GM23338 (cell line): ENCODE measurements around the gene GCNT2. TPM values are rescaled to one million over a fixed set of nuclear protein-coding genes. Genes with fewer than 3 reads are reported as not detected.
A peak's percentile ranks its signal among the peaks of the same experiment; 100 is the strongest.

ENCODE experiments used
- ATAC-seq: fragments of 200-7000 bp; cut with Tn5 transposase; 3 replicates; pipeline ENCODE4 v1.9.1; 2020
- DNase-seq: peaks from one replicate; pipeline ENCODE4 v3.0.0-alpha.2; 2015; ENCODE audit warnings: low spot score
- H2AFZ ChIP-seq: fragments of 200-600 bp; sonication (generic); 2 replicates; pipeline ENCODE4 v1.8.0; 2016; ENCODE audit warnings: antibody characterized with exemption, mild to moderate bottlenecking, moderate library complexity
- H3F3A ChIP-seq: fragments of 200-600 bp; sonication (generic); replicated peaks from 2 replicates; pipeline ENCODE4 v1.8.0; 2017; ENCODE audit warnings: antibody characterized with exemption, mixed run types, low read depth
- H3K27ac ChIP-seq: fragments of 200-600 bp; sonication (generic); 2 replicates; pipeline ENCODE4 v1.6.1; 2016; ENCODE audit warnings: low read depth
- H3K27me3 ChIP-seq: fragments of 200-600 bp; sonication (generic); 2 replicates; pipeline ENCODE4 v1.8.0; 2016; ENCODE audit warnings: mild to moderate bottlenecking, mixed run types, moderate library complexity; ENCODE audit not compliant: insufficient read depth
- H3K36me3 ChIP-seq: fragments of 200-600 bp; sonication (generic); 2 replicates; pipeline ENCODE4 v1.8.0; 2016; ENCODE audit warnings: mild to moderate bottlenecking; ENCODE audit not compliant: insufficient read depth
- H3K4me1 ChIP-seq: fragments of 200-600 bp; sonication (generic); 2 replicates; pipeline ENCODE4 v1.8.0; 2016; ENCODE audit warnings: mild to moderate bottlenecking, moderate library complexity; ENCODE audit not compliant: insufficient read depth
- H3K4me2 ChIP-seq: fragments of 200-600 bp; sonication (generic); 2 replicates; pipeline ENCODE4 v1.7.1; 2017; ENCODE audit warnings: mixed run types
- H3K4me3 ChIP-seq: fragments of 200-600 bp; sonication (generic); 2 replicates; pipeline ENCODE4 v1.6.1; 2016; ENCODE audit warnings: mixed run types
- H3K79me2 ChIP-seq: fragments of 200-600 bp; sonication (generic); replicated peaks from 2 replicates; pipeline ENCODE4 v1.8.0; 2017; ENCODE audit warnings: mild to moderate bottlenecking; ENCODE audit not compliant: insufficient read depth
- H3K9me2 ChIP-seq: fragments of 200-600 bp; sonication (generic); 2 replicates; pipeline ENCODE4 v1.8.0; 2017; ENCODE audit not compliant: insufficient read depth
- H4K20me1 ChIP-seq: fragments of 200-600 bp; sonication (generic); replicated peaks from 2 replicates; pipeline ENCODE4 v1.8.0; 2017; ENCODE audit warnings: mild to moderate bottlenecking; ENCODE audit not compliant: insufficient read depth
- H3K27ac Mint-ChIP-seq: 2 replicates; pipeline ENCODE4 v1.8.0; 2020; ENCODE audit warnings: inconsistent platforms, mild to moderate bottlenecking, moderate library complexity, mixed read lengths
- H3K27me3 Mint-ChIP-seq: 3 replicates; pipeline ENCODE4 v1.8.0; 2022; ENCODE audit warnings: low read depth, mild to moderate bottlenecking, moderate library complexity, mixed read lengths, inconsistent platforms; ENCODE audit not compliant: insufficient read depth, poor library complexity
- H3K36me3 Mint-ChIP-seq: 3 replicates; pipeline ENCODE4 v1.8.0; 2021; ENCODE audit warnings: low read depth, mild to moderate bottlenecking, inconsistent platforms, moderate library complexity, mixed read lengths
- H3K4me1 Mint-ChIP-seq: 3 replicates; pipeline ENCODE4 v1.8.0; 2020; ENCODE audit warnings: mild to moderate bottlenecking, inconsistent platforms, mixed read lengths
- H3K4me3 Mint-ChIP-seq: 3 replicates; pipeline ENCODE4 v1.8.0; 2021; ENCODE audit warnings: moderate library complexity, mild to moderate bottlenecking, inconsistent platforms, mixed read lengths
- H3K9me3 Mint-ChIP-seq: 3 replicates; pipeline ENCODE4 v1.8.0; 2020; ENCODE audit warnings: moderate library complexity, mild to moderate bottlenecking, inconsistent platforms, mixed read lengths
- CREB1 ChIP-seq: fragments of 250-450 bp; sonication (Bioruptor Pico); IDR thresholded peaks from 2 replicates; pipeline ENCODE4 v1.5.0; 2020; ENCODE audit warnings: low read depth, mild to moderate bottlenecking, moderate library complexity
- EZH2 ChIP-seq: fragments of 200-600 bp; sonication (generic); IDR thresholded peaks from one replicate; pipeline ENCODE4 v1.8.0; 2017; ENCODE audit warnings: antibody characterized with exemption, mild to moderate bottlenecking, low read depth; ENCODE audit not compliant: unreplicated experiment
- JUNB ChIP-seq: IDR thresholded peaks from one replicate; pipeline ENCODE4 v1.6.1; 2016; ENCODE audit warnings: antibody characterized with exemption; ENCODE audit not compliant: unreplicated experiment
- NANOG ChIP-seq: IDR thresholded peaks from 2 replicates; pipeline ENCODE4 v1.6.1; 2016; ENCODE audit warnings: antibody characterized with exemption, borderline replicate concordance
- POLR2AphosphoS5 ChIP-seq: IDR thresholded peaks from 2 replicates; pipeline ENCODE4 v1.6.1; 2016; ENCODE audit warnings: antibody characterized with exemption, low read depth
- STAT1 ChIP-seq: IDR thresholded peaks from one replicate; pipeline ENCODE4 v1.6.1; 2016; ENCODE audit warnings: antibody characterized with exemption; ENCODE audit not compliant: unreplicated experiment
- ZNF114 ChIP-seq: fragments of 250-450 bp; sonication (Bioruptor Pico); IDR thresholded peaks from 2 replicates; pipeline ENCODE4 v1.5.0; 2020; ENCODE audit warnings: mild to moderate bottlenecking, moderate library complexity
- ZNF331 ChIP-seq: fragments of 250-450 bp; sonication (Bioruptor Pico); IDR thresholded peaks from 2 replicates; pipeline ENCODE4 v1.5.0; 2020; ENCODE audit warnings: low read depth, mild to moderate bottlenecking, moderate library complexity
- polyA plus RNA-seq: library from polyadenylated mRNA; unstranded; fragments of >200 nt; fragmentation: Nextera tagmentation; extraction: Ambion mirVana; gene quantifications from 2 replicates; pipeline ENCODE4 v1.2.1, GENCODE V29; 2016
- total RNA-seq: library from RNA; depleted of rRNA; stranded (reverse); fragments of >200 nt; shearing (Covaris generic); gene quantifications from 2 replicates; pipeline ENCODE4 v1.2.3, GENCODE V29; 2014
- TF ChIP-seq, protein P1 (sequence below): IDR thresholded peaks from 2 replicates; pipeline ENCODE4 v1.6.1; 2016; ENCODE audit warnings: antibody characterized with exemption
- TF ChIP-seq, protein P2 (sequence below): IDR thresholded peaks from one replicate; pipeline ENCODE4 v1.6.1; 2018; ENCODE audit warnings: antibody characterized with exemption; ENCODE audit not compliant: unreplicated experiment
- TF ChIP-seq, protein P3 (sequence below), 2 experiments: fragments of 200-600 bp in 1 of 2; sonication (generic) in 1 of 2; conservative IDR thresholded peaks; 2 replicates each; pipeline versions ENCODE4 v1.5.1 to v1.6.1; 2016 to 2017; ENCODE audit warnings: antibody characterized with exemption in 2 of 2, low read depth in 2 of 2, mild to moderate bottlenecking in 2 of 2, moderate library complexity in 1 of 2
- TF ChIP-seq, protein P4 (sequence below): fragments of 250-450 bp; sonication (Bioruptor Pico); IDR thresholded peaks from 2 replicates; pipeline ENCODE4 v1.5.0; 2020; ENCODE audit warnings: mild to moderate bottlenecking, moderate library complexity

GCNT2 gene
- total and polyA plus RNA-seq, 2 experiments from 2014 or later = 28.3 to 137 TPM

DNA sequence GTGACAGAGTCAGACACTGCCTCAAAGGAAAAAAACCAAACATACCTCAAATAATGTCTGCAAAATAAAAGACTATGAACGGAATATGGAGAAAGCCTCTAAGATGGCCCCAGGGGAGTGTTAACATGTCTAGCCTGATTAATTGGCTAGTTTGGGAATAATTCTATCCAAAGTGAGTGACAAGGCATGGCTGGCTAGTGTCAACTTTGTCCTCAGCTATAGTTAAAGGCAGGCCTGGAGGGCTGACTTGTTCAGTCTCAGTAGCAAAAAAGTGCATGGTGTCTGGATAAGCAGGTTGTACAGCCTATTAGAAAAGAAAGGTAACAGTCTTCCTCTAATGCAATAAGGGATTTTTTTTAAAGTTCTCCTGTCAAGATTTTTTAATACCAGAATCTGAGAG is 32.7 kb downstream of the GCNT2 start:
- Mint-ChIP-seq H3K27me3 (peaks cover 10% of the 10 kb centered on the region), H3K36me3 (peaks cover 25% of the 10 kb centered on the region), H3K4me3 (no peak overlapping the region; the same call in 2 of the 3 replicates), H3K4me1 (peaks cover 32% of the 10 kb centered on the region), H3K9me3 (no peaks in the 10 kb centered on the region; the same call in 2 of the 3 replicates), H3K27ac (peak overlapping the region; percentile 76)
- Histone ChIP-seq H3K4me1 (peaks cover 26% of the 10 kb centered on the region), H3K27me3 (no peaks in the 10 kb centered on the region), H3K36me3 (no peaks in the 10 kb centered on the region), H3K79me2 (peaks cover 36% of the 10 kb centered on the region), H3K4me3 (no peak overlapping the region), H3K27ac (peak overlapping the region; percentile 85), H3K9me2 (no peaks in the 10 kb centered on the region), H2AFZ (no peak overlapping the region), H3F3A (no peaks in the 10 kb centered on the region; the same call in 1 of the 2 replicates), H3K4me2 (peak overlapping the region; percentile 90), H4K20me1 (no peaks in the 10 kb centered on the region)
- TF ChIP-seq POLR2AphosphoS5 (no peak), EZH2 (no peak), CREB1 (CRISPR knock-in tag) (no peak), ZNF114 (CRISPR knock-in tag) (no peak), ZNF331 (CRISPR knock-in tag) (no peak), NANOG (no peak), JUNB (no peak), STAT1 (no peak)
- TF ChIP-seq, protein P1, sequence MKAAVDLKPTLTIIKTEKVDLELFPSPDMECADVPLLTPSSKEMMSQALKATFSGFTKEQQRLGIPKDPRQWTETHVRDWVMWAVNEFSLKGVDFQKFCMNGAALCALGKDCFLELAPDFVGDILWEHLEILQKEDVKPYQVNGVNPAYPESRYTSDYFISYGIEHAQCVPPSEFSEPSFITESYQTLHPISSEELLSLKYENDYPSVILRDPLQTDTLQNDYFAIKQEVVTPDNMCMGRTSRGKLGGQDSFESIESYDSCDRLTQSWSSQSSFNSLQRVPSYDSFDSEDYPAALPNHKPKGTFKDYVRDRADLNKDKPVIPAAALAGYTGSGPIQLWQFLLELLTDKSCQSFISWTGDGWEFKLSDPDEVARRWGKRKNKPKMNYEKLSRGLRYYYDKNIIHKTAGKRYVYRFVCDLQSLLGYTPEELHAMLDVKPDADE = no peak
- TF ChIP-seq, protein P2, sequence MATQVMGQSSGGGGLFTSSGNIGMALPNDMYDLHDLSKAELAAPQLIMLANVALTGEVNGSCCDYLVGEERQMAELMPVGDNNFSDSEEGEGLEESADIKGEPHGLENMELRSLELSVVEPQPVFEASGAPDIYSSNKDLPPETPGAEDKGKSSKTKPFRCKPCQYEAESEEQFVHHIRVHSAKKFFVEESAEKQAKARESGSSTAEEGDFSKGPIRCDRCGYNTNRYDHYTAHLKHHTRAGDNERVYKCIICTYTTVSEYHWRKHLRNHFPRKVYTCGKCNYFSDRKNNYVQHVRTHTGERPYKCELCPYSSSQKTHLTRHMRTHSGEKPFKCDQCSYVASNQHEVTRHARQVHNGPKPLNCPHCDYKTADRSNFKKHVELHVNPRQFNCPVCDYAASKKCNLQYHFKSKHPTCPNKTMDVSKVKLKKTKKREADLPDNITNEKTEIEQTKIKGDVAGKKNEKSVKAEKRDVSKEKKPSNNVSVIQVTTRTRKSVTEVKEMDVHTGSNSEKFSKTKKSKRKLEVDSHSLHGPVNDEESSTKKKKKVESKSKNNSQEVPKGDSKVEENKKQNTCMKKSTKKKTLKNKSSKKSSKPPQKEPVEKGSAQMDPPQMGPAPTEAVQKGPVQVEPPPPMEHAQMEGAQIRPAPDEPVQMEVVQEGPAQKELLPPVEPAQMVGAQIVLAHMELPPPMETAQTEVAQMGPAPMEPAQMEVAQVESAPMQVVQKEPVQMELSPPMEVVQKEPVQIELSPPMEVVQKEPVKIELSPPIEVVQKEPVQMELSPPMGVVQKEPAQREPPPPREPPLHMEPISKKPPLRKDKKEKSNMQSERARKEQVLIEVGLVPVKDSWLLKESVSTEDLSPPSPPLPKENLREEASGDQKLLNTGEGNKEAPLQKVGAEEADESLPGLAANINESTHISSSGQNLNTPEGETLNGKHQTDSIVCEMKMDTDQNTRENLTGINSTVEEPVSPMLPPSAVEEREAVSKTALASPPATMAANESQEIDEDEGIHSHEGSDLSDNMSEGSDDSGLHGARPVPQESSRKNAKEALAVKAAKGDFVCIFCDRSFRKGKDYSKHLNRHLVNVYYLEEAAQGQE = no peak
- TF ChIP-seq, protein P3, sequence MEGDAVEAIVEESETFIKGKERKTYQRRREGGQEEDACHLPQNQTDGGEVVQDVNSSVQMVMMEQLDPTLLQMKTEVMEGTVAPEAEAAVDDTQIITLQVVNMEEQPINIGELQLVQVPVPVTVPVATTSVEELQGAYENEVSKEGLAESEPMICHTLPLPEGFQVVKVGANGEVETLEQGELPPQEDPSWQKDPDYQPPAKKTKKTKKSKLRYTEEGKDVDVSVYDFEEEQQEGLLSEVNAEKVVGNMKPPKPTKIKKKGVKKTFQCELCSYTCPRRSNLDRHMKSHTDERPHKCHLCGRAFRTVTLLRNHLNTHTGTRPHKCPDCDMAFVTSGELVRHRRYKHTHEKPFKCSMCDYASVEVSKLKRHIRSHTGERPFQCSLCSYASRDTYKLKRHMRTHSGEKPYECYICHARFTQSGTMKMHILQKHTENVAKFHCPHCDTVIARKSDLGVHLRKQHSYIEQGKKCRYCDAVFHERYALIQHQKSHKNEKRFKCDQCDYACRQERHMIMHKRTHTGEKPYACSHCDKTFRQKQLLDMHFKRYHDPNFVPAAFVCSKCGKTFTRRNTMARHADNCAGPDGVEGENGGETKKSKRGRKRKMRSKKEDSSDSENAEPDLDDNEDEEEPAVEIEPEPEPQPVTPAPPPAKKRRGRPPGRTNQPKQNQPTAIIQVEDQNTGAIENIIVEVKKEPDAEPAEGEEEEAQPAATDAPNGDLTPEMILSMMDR (conservative IDR thresholded peaks at IDR 0.05; ENCODE audit: low read depth in 2 of 2) = no peak
- TF ChIP-seq, protein P4, sequence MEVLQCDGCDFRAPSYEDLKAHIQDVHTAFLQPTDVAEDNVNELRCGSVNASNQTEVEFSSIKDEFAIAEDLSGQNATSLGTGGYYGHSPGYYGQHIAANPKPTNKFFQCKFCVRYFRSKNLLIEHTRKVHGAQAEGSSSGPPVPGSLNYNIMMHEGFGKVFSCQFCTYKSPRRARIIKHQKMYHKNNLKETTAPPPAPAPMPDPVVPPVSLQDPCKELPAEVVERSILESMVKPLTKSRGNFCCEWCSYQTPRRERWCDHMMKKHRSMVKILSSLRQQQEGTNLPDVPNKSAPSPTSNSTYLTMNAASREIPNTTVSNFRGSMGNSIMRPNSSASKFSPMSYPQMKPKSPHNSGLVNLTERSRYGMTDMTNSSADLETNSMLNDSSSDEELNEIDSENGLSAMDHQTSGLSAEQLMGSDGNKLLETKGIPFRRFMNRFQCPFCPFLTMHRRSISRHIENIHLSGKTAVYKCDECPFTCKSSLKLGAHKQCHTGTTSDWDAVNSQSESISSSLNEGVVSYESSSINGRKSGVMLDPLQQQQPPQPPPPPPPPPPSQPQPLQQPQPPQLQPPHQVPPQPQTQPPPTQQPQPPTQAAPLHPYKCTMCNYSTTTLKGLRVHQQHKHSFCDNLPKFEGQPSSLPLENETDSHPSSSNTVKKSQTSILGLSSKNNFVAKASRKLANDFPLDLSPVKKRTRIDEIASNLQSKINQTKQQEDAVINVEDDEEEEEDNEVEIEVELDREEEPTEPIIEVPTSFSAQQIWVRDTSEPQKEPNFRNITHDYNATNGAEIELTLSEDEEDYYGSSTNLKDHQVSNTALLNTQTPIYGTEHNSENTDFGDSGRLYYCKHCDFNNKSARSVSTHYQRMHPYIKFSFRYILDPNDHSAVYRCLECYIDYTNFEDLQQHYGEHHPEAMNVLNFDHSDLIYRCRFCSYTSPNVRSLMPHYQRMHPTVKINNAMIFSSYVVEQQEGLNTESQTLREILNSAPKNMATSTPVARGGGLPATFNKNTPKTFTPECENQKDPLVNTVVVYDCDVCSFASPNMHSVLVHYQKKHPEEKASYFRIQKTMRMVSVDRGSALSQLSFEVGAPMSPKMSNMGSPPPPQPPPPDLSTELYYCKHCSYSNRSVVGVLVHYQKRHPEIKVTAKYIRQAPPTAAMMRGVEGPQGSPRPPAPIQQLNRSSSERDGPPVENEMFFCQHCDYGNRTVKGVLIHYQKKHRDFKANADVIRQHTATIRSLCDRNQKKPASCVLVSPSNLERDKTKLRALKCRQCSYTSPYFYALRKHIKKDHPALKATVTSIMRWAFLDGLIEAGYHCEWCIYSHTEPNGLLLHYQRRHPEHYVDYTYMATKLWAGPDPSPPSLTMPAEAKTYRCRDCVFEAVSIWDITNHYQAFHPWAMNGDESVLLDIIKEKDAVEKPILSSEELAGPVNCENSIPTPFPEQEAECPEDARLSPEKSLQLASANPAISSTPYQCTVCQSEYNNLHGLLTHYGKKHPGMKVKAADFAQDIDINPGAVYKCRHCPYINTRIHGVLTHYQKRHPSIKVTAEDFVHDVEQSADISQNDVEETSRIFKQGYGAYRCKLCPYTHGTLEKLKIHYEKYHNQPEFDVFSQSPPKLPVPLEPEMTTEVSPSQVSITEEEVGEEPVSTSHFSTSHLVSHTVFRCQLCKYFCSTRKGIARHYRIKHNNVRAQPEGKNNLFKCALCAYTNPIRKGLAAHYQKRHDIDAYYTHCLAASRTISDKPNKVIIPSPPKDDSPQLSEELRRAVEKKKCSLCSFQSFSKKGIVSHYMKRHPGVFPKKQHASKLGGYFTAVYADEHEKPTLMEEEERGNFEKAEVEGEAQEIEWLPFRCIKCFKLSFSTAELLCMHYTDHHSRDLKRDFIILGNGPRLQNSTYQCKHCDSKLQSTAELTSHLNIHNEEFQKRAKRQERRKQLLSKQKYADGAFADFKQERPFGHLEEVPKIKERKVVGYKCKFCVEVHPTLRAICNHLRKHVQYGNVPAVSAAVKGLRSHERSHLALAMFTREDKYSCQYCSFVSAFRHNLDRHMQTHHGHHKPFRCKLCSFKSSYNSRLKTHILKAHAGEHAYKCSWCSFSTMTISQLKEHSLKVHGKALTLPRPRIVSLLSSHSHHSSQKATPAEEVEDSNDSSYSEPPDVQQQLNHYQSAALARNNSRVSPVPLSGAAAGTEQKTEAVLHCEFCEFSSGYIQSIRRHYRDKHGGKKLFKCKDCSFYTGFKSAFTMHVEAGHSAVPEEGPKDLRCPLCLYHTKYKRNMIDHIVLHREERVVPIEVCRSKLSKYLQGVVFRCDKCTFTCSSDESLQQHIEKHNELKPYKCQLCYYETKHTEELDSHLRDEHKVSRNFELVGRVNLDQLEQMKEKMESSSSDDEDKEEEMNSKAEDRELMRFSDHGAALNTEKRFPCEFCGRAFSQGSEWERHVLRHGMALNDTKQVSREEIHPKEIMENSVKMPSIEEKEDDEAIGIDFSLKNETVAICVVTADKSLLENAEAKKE (CRISPR knock-in tag) = no peak
- ATAC-seq (no peak), DNase-seq (no peak)
